GM12878 (cell line): Measurements from ENCODE around the gene CD163L1. TPM values are rescaled to one million over a fixed set of nuclear protein-coding genes. Genes with fewer than 3 reads are reported as not detected.

Source experiments
- ATAC-seq: fragments of 200-7000 bp; cut with Tn5 transposase; 3 replicates; pipeline ENCODE4 v1.9.1; 2020; ENCODE audit warnings: mild to moderate bottlenecking, moderate library complexity
- BruUV-seq: library from RNA; stranded (reverse); fragments of 400-500 nt; replicated peaks from 2 replicates; lab custom pipeline; 2021; lab: Mats Ljungman, UMichigan
- CTCF ChIA-PET: fragments of 300-600 bp; sonication (Branson Sonifier 250); formaldehyde crosslinking; extraction: SDS; loops from one replicate; lab custom pipeline; 2021; ENCODE audit warnings: inconsistent platforms; lab: Yijun Ruan, JAX
- POLR2A ChIA-PET: fragments of 350-600 bp; formaldehyde crosslinking; extraction: SDS; loops from one replicate; lab custom pipeline; 2021; ENCODE audit warnings: inconsistent platforms; lab: Charles Lee
- RAD21 ChIA-PET: fragments of 300-600 bp; sonication (Branson Sonifier 250); formaldehyde crosslinking; loops from one replicate; lab custom pipeline; 2023; ENCODE audit warnings: antibody characterized with exemption; ENCODE audit not compliant: unreplicated experiment; lab: Charles Lee
- SMC1A ChIA-PET: fragments of 300-600 bp; sonication (Branson Sonifier 250); formaldehyde crosslinking; loops from one replicate; lab custom pipeline; 2023; ENCODE audit not compliant: unreplicated experiment, uncharacterized antibody; lab: Charles Lee
- DNase-seq: peaks from one replicate; pipeline ENCODE4 v3.0.0-alpha.2; 2011; ENCODE audit warnings: low read depth, low spot score
- FAIRE-seq: peaks from 3 replicates; lab custom pipeline; 2011; peaks lifted over from hg19 to GRCh38; lab: Jason Lieb, UNC
- H2AFZ ChIP-seq: 2 replicates; pipeline ENCODE4 v1.6.0; 2011; ENCODE audit warnings: low read depth, low read length, control low read depth; ENCODE audit not compliant: control insufficient read depth
- H3K27ac ChIP-seq: 2 replicates; pipeline ENCODE4 v1.5.1; 2011; ENCODE audit warnings: control low read depth; ENCODE audit not compliant: control insufficient read depth, insufficient read depth
- H3K27me3 ChIP-seq, 2 experiments: replicated peaks in 1 of 2; 2 replicates each; pipeline versions ENCODE4 v1.6.0 to v1.6.1; 2011; ENCODE audit warnings: low read length in 1 of 2; ENCODE audit not compliant: control insufficient read depth in 2 of 2, insufficient read depth in 2 of 2
- H3K36me3 ChIP-seq, 2 experiments: 2 replicates each; pipeline ENCODE4 v1.5.1; 2011; ENCODE audit warnings: low read length in 1 of 2; ENCODE audit not compliant: control insufficient read depth in 2 of 2, insufficient read depth in 2 of 2
- H3K4me1 ChIP-seq: 2 replicates; pipeline ENCODE4 v1.6.1; 2011; ENCODE audit warnings: mild to moderate bottlenecking, low read length, moderate library complexity, mixed read lengths; ENCODE audit not compliant: control insufficient read depth, insufficient read depth
- H3K4me2 ChIP-seq: 2 replicates; pipeline ENCODE4 v1.6.0; 2011; ENCODE audit warnings: control low read depth; ENCODE audit not compliant: control insufficient read depth, insufficient read depth
- H3K4me3 ChIP-seq: fragments of 200-600 bp; sonication (generic); 2 replicates; pipeline ENCODE4 v1.5.1; 2016
- H3K79me2 ChIP-seq: 2 replicates; pipeline ENCODE4 v1.6.0; 2011; ENCODE audit warnings: low read length; ENCODE audit not compliant: control insufficient read depth, insufficient read depth
- H3K9ac ChIP-seq: 2 replicates; pipeline ENCODE4 v1.8.0; 2011; ENCODE audit warnings: low read length, control low read depth, mixed read lengths; ENCODE audit not compliant: control insufficient read depth, insufficient read depth
- H3K9me3 ChIP-seq: replicated peaks from 3 replicates; pipeline ENCODE4 v1.5.1; 2011; ENCODE audit warnings: mild to moderate bottlenecking, low read length; ENCODE audit not compliant: control insufficient read depth, insufficient read depth
- H4K20me1 ChIP-seq: 2 replicates; pipeline ENCODE4 v1.6.0; 2011; ENCODE audit not compliant: control insufficient read depth, insufficient read depth
- ATF3 ChIP-seq: IDR thresholded peaks from 2 replicates; pipeline ENCODE4 v1.6.1; 2011; ENCODE audit warnings: low read depth, mild to moderate bottlenecking, low read length, moderate library complexity, borderline replicate concordance; ENCODE audit errors: extremely low read depth
- BRCA1 ChIP-seq: IDR thresholded peaks from 2 replicates; pipeline ENCODE4 v1.6.1; 2011; ENCODE audit warnings: low read depth, low read length, improper control_type of control experiment
- CHD1 ChIP-seq: IDR thresholded peaks from 2 replicates; pipeline ENCODE4 v1.6.1; 2012; ENCODE audit warnings: low read depth, low read length, improper control_type of control experiment
- CREB1 ChIP-seq: IDR thresholded peaks from 2 replicates; pipeline ENCODE4 v1.6.1; 2012; ENCODE audit warnings: low read depth, mild to moderate bottlenecking, inconsistent platforms
- E4F1 ChIP-seq: fragments of 450-650 bp; IDR thresholded peaks from 2 replicates; pipeline ENCODE4 v1.6.1; 2018; ENCODE audit warnings: borderline replicate concordance, mild to moderate bottlenecking; ENCODE audit not compliant: partially characterized antibody
- EGR1 ChIP-seq, 2 experiments: IDR thresholded peaks; 1 replicate in 1 of 2; 2 replicates in 1 of 2; pipeline ENCODE4 v1.6.1; 2011 to 2012; ENCODE audit warnings: low read depth in 2 of 2, low read length in 2 of 2, borderline replicate concordance in 1 of 2, mild to moderate bottlenecking in 1 of 2, moderate library complexity in 1 of 2
- EP300 ChIP-seq, 2 experiments: fragments of 150-350 bp in 1 of 2; IDR thresholded peaks; 2 replicates each; pipeline ENCODE4 v1.6.1; 2011 to 2012; ENCODE audit warnings: low read depth in 2 of 2, low read length in 2 of 2, borderline replicate concordance in 1 of 2, improper control_type of control experiment in 1 of 2, inconsistent platforms in 1 of 2; ENCODE audit not compliant: control insufficient read depth in 1 of 2
- ETV6 ChIP-seq, 2 experiments: fragments of 450-650 bp in 1 of 2; IDR thresholded peaks in 1 of 2; conservative IDR thresholded peaks in 1 of 2; 2 replicates each; pipeline ENCODE4 v1.6.1; 2014; ENCODE audit warnings: antibody characterized with exemption in 1 of 2, borderline replicate concordance in 1 of 2, low read depth in 1 of 2, mild to moderate bottlenecking in 1 of 2, moderate library complexity in 1 of 2
- FOXM1 ChIP-seq: IDR thresholded peaks from 2 replicates; pipeline ENCODE4 v1.6.1; 2012; ENCODE audit warnings: low read depth, mild to moderate bottlenecking, inconsistent platforms, low read length, moderate library complexity
- RB1 ChIP-seq: fragments of 450-650 bp; formaldehyde crosslinking; IDR thresholded peaks from 2 replicates; pipeline ENCODE4 v1.6.1; 2017; ENCODE audit warnings: mild to moderate bottlenecking, borderline replicate concordance
- SMAD5 ChIP-seq: IDR thresholded peaks from 2 replicates; pipeline ENCODE4 v1.6.1; 2016; ENCODE audit warnings: antibody characterized with exemption, low read depth
- SMARCA5 ChIP-seq: fragments of 450-650 bp; IDR thresholded peaks from 2 replicates; pipeline ENCODE4 v1.6.1; 2017; ENCODE audit warnings: mild to moderate bottlenecking
- TAF1 ChIP-seq: IDR thresholded peaks from 2 replicates; pipeline ENCODE4 v1.6.1; 2011; ENCODE audit warnings: mild to moderate bottlenecking, low read depth, low read length, borderline replicate concordance
- YBX1 ChIP-seq: fragments of 450-650 bp; IDR thresholded peaks from 2 replicates; pipeline ENCODE4 v1.6.1; 2016; ENCODE audit warnings: antibody characterized with exemption
- YY1 ChIP-seq: IDR thresholded peaks from 2 replicates; pipeline ENCODE4 v1.6.1; 2011; ENCODE audit warnings: low read depth, mild to moderate bottlenecking, low read length
- ZNF592 ChIP-seq: fragments of 450-650 bp; IDR thresholded peaks from 2 replicates; pipeline ENCODE4 v1.6.1; 2017; ENCODE audit warnings: mild to moderate bottlenecking, moderate library complexity
- WGBS: methylation state at CpG from one replicate; pipeline ENCODE4 v1.1.6; 2016; ENCODE audit warnings: low lambda C conversion rate; ENCODE audit not compliant: insufficient replicate concordance, insufficient coverage; ENCODE audit errors: missing lambda C conversion rate; 5-methylcytosine and 5-hydroxymethylcytosine counted together
- in situ Hi-C: fragments of 300-500 bp; cut with MboI; formaldehyde crosslinking; loops from 9 replicates; pipeline ENCODE4 v1.14.3; 2018; ENCODE audit warnings: mixed read lengths
- intact Hi-C: fragments of 100-400 bp; cut with micrococcal nuclease; formaldehyde crosslinking; loops from one replicate; pipeline ENCODE4 v1.14.2; 2022; ENCODE audit not compliant: unreplicated experiment
- polyA plus RNA-seq, 11 experiments: library from polyadenylated mRNA; depleted of rRNA in 4 of 11; unstranded in 6 of 11; stranded (reverse) in 5 of 11; fragments of >200 nt; fragmentation: Nextera tagmentation in 4 of 11; fragmentation: Illumina TruSeq in 1 of 11; extraction: Ambion mirVana in 4 of 11; extraction: Trizol in 1 of 11; gene quantifications; 1 replicate in 1 of 11; 2 replicates in 10 of 11; pipeline versions ENCODE4 v1.2.1 to v1.2.3, GENCODE V29; 2011 to 2016; ENCODE audit warnings: inconsistent platforms in 2 of 11, missing spikeins in 2 of 11, low read depth in 1 of 11
- total RNA-seq, 4 experiments: library from RNA; depleted of rRNA in 3 of 4; stranded (reverse); fragments of >200 nt in 3 of 4; fragmentation: Illumina TruSeq in 1 of 4; extraction: Trizol in 1 of 4; gene quantifications; 2 replicates each; pipeline versions ENCODE4 v1.2.1 to v1.2.3, GENCODE V29; 2013 to 2021

Gene CD163L1
- total and polyA plus RNA-seq, 10 of the 15 experiments (the other 5 are each of a cell fraction or from before 2014, with no cell fraction given): 0.49 to 2.9 (median 1.6) TPM; not detected in 1

- TF ChIP-seq EP300 (IDR thresholded peaks at IDR 0.05; ENCODE audit: borderline replicate concordance in 1 of 2, control insufficient read depth in 1 of 2, low read depth in 2 of 2, low read length in 2 of 2): no peak
- no peak for TF ChIP-seq BRCA1
These were observed 94.5 kb downstream of the CD163L1 start (continued) for GRCh38 chr12:7349418-7349817.

- no peak overlapping the region for H3K27ac ChIP-seq
- no peaks in the 10 kb centered on the region for H4K20me1 ChIP-seq
- no peaks in the 10 kb centered on the region for H3K4me1 ChIP-seq
- intact Hi-C loops: no loop called here
- no peak overlapping the region for H2AFZ ChIP-seq
- ChIA-PET POLR2A (no interaction called here), CTCF (no interaction called here), RAD21 (no interaction called here), SMC1A (no interaction called here)
- DNase-seq: no peak
- in situ Hi-C loops: no loop called here
- no peaks in the 10 kb centered on the region; the same call in 2 of the 3 replicates for H3K9me3 ChIP-seq
- H3K4me3 ChIP-seq: no peak overlapping the region
- no TSS peak for BruUV-seq
- no peak for ATAC-seq
- no peaks in the 10 kb centered on the region for H3K27me3 ChIP-seq
- H3K4me2 ChIP-seq: no peak overlapping the region
- no peak overlapping the region for H3K9ac ChIP-seq
- 73% methylated on average over 6 of the region's 6 CpGs for WGBS
- FAIRE-seq: no peak
- no peaks in the 10 kb centered on the region for H3K36me3 ChIP-seq
- no peaks in the 10 kb centered on the region for H3K79me2 ChIP-seq
- TF ChIP-seq YBX1: no peak
- TF ChIP-seq ZNF592: no peak
- TF ChIP-seq YY1: no peak
- no peak for TF ChIP-seq FOXM1
- TF ChIP-seq CHD1: no peak
- TF ChIP-seq CREB1: no peak
- TF ChIP-seq RB1: no peak
- no peak for TF ChIP-seq SMARCA5
- TF ChIP-seq EGR1 (IDR thresholded peaks at IDR 0.05; ENCODE audit: borderline replicate concordance in 1 of 2, low read depth in 2 of 2, low read length in 2 of 2): no peak
- TF ChIP-seq SMAD5: no peak
- no peak for TF ChIP-seq ETV6 (conservative IDR thresholded peaks at IDR 0.05 in 1 of 2, IDR thresholded peaks at IDR 0.05 in 1 of 2; ENCODE audit: borderline replicate concordance in 1 of 2, low read depth in 1 of 2)
- TF ChIP-seq E4F1: no peak
- no peak for TF ChIP-seq TAF1
- TF ChIP-seq ATF3: no peak
These were observed 97.3 kb downstream of the CD163L1 start for GRCh38 chr12:7346551-7347225.
